Vagina (tissue), 2 donors: ENCODE results near the gene CPLX1.

Experiments used
- POLR2A ChIP-seq, 2 donors: fragments of 450-650 bp; IDR thresholded peaks; one replicate each; pipeline ENCODE4 v1.6.1; 2017; ENCODE audit warnings: antibody characterized with exemption in 2 of 2, mild to moderate bottlenecking in 2 of 2, moderate library complexity in 2 of 2
- TF ChIP-seq, protein P1 (sequence below), 3 experiments: fragments of 450-650 bp in 2 of 3; fragments of 200-600 bp in 1 of 3; sonication (generic) in 1 of 3; IDR thresholded peaks; one replicate each; pipeline ENCODE4 v1.5.1; 2017 to 2019; ENCODE audit warnings: antibody characterized with exemption in 3 of 3, mild to moderate bottlenecking in 2 of 3, moderate library complexity in 2 of 3

DNA sequence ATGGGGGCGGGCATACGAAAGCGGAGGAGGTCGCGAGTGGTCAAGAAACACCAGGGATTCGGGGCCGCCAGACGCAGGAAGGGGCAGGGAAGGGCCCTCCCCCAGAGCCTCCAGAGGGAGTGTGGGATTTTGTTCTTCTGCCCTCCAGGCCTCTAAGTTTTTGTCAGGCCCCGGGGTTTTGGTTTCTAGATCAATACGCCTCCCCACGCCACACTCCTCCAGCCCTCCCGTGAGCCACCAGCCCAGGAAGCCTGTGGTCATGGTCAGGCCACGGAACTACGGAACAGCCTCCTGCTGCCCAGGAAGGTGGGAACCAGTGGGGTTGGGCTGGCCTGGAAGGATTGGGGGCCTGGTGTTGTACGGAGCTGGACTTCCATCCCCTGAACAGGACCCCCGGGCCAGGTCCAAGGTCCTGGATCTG, 38.4 kb downstream of the CPLX1 start:
- TF ChIP-seq, protein P1, sequence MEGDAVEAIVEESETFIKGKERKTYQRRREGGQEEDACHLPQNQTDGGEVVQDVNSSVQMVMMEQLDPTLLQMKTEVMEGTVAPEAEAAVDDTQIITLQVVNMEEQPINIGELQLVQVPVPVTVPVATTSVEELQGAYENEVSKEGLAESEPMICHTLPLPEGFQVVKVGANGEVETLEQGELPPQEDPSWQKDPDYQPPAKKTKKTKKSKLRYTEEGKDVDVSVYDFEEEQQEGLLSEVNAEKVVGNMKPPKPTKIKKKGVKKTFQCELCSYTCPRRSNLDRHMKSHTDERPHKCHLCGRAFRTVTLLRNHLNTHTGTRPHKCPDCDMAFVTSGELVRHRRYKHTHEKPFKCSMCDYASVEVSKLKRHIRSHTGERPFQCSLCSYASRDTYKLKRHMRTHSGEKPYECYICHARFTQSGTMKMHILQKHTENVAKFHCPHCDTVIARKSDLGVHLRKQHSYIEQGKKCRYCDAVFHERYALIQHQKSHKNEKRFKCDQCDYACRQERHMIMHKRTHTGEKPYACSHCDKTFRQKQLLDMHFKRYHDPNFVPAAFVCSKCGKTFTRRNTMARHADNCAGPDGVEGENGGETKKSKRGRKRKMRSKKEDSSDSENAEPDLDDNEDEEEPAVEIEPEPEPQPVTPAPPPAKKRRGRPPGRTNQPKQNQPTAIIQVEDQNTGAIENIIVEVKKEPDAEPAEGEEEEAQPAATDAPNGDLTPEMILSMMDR (IDR thresholded peaks at IDR 0.05), result no peak
- TF ChIP-seq POLR2A (IDR thresholded peaks at IDR 0.05), result no peak
